COLO668 (cell line): ENCODE measurements around the gene LSR.

ENCODE experiments used
- DNase-seq: peaks from one replicate; lab custom pipeline; 2025; ENCODE audit not compliant: unreplicated experiment; lab: John Stamatoyannopoulos, UW

LSR gene

GRCh38 chr19:35241417-35241816 lies 7.4 kb upstream of the LSR start:
- no peak for DNase-seq

GRCh38 chr19:35246466-35247092 lies 2.2 kb upstream of the LSR start:
- DNase-seq = no peak

GRCh38 chr19:35247526-35248309 lies 1.1 kb upstream of the LSR start:
- peak; percentile 97 for DNase-seq

- peak; percentile 59 for DNase-seq
These were observed 495 bp downstream of the LSR start for GRCh38 chr19:35249146-35249847.

GRCh38 chr19:35249848-35250711 lies 1.3 kb downstream of the LSR start:
- peak; percentile 58 for DNase-seq

GRCh38 chr19:35251456-35251855 lies 2.7 kb downstream of the LSR start:
- DNase-seq = no peak

GRCh38 chr19:35253316-35254286 lies 4.8 kb downstream of the LSR start:
- DNase-seq = peak; percentile 64

GRCh38 chr19:35254341-35255297 lies 5.8 kb downstream of the LSR start:
- no peak for DNase-seq

- DNase-seq = no peak
These were observed 7.8 kb downstream of the LSR start for GRCh38 chr19:35256566-35256965.

GRCh38 chr19:35257113-35257461 lies 8.3 kb downstream of the LSR start:
- DNase-seq = no peak

GRCh38 chr19:35260694-35261304 lies 12.0 kb downstream of the LSR start:
- no peak for DNase-seq

- no peak for DNase-seq
These were observed 12.7 kb downstream of the LSR start for GRCh38 chr19:35261356-35262100.

- DNase-seq = no peak
These were observed 13.4 kb downstream of the LSR start for GRCh38 chr19:35262101-35262761.

GRCh38 chr19:35264268-35265125 lies 15.7 kb downstream of the LSR start:
- no peak for DNase-seq

GRCh38 chr19:35265126-35265899 lies 16.5 kb downstream of the LSR start:
- DNase-seq = no peak
